Measurements from ENCODE around the gene HHIP. TPM values are rescaled to one million over a fixed set of nuclear protein-coding genes. Genes with fewer than 3 reads are reported as not detected.

Gene HHIP
- total RNA-seq, 1 experiment from 2014 or later: not detected

- no peak overlapping the region for H2AFZ ChIP-seq
- ChIA-PET CTCF (no interaction called here), POLR2A (ENCODE audit: unreplicated experiment) (no interaction called here)
- no peaks in the 10 kb centered on the region for H3K36me3 ChIP-seq (ENCODE audit: low read depth)
- TF ChIP-seq CTCF (conservative IDR thresholded peaks at IDR 0.05) (no peak), EZH2 (IDR thresholded peaks at IDR 0.05; ENCODE audit: low read depth) (no peak)
- intact Hi-C loops (cut with micrococcal nuclease; ENCODE audit: unreplicated experiment): no loop called here
- no peaks in the 10 kb centered on the region for H3K9me3 ChIP-seq (ENCODE audit: insufficient read depth, low read depth)
- no peaks in the 10 kb centered on the region for H4K20me1 ChIP-seq (ENCODE audit: insufficient read depth)
- H3K4me3 ChIP-seq: no peak overlapping the region
- BruUV-seq (replicated peaks): no TSS peak
- no peaks in the 10 kb centered on the region for H3K79me2 ChIP-seq (ENCODE audit: low read depth)
- DNase-seq: no peak
- H3K9me2 ChIP-seq (ENCODE audit: insufficient read depth): no peaks in the 10 kb centered on the region
- no peaks in the 10 kb centered on the region for H3K4me1 ChIP-seq (replicated peaks; ENCODE audit: insufficient read depth)
- no peaks in the 10 kb centered on the region for H3K27me3 ChIP-seq (ENCODE audit: insufficient read depth, low read depth)
- no peaks in the 10 kb centered on the region for H3F3A ChIP-seq (ENCODE audit: insufficient read depth, low read depth)
- H3K27ac ChIP-seq: no peak overlapping the region
- H3K4me2 ChIP-seq: no peak overlapping the region
These were observed 77.5 kb downstream of the HHIP start for GRCh38 chr4:144723471-144723870.

- no peak for DNase-seq
- no peaks in the 10 kb centered on the region for H3K9me3 ChIP-seq (ENCODE audit: insufficient read depth, low read depth)
- no peaks in the 10 kb centered on the region for H3K4me1 ChIP-seq (replicated peaks; ENCODE audit: insufficient read depth)
- no peaks in the 10 kb centered on the region for H3K36me3 ChIP-seq (ENCODE audit: low read depth)
- no peaks in the 10 kb centered on the region for H3K79me2 ChIP-seq (ENCODE audit: low read depth)
- ChIA-PET CTCF (no interaction called here), POLR2A (ENCODE audit: unreplicated experiment) (no interaction called here)
- H3K27me3 ChIP-seq (ENCODE audit: insufficient read depth, low read depth): no peaks in the 10 kb centered on the region
- no TSS peak for BruUV-seq (replicated peaks)
- H3F3A ChIP-seq (ENCODE audit: insufficient read depth, low read depth): no peaks in the 10 kb centered on the region
- no peak overlapping the region for H3K4me2 ChIP-seq
- TF ChIP-seq CTCF (conservative IDR thresholded peaks at IDR 0.05): no peak
- no peak for TF ChIP-seq EZH2 (IDR thresholded peaks at IDR 0.05; ENCODE audit: low read depth)
- H3K9me2 ChIP-seq (ENCODE audit: insufficient read depth): no peaks in the 10 kb centered on the region
- H2AFZ ChIP-seq: no peak overlapping the region
- no peak overlapping the region for H3K27ac ChIP-seq
- H3K4me3 ChIP-seq: no peak overlapping the region
- intact Hi-C loops (cut with micrococcal nuclease; ENCODE audit: unreplicated experiment): no loop called here
- H4K20me1 ChIP-seq (ENCODE audit: insufficient read depth): no peaks in the 10 kb centered on the region
These were observed 83.2 kb downstream of the HHIP start for GRCh38 chr4:144729175-144729574.

DNA sequence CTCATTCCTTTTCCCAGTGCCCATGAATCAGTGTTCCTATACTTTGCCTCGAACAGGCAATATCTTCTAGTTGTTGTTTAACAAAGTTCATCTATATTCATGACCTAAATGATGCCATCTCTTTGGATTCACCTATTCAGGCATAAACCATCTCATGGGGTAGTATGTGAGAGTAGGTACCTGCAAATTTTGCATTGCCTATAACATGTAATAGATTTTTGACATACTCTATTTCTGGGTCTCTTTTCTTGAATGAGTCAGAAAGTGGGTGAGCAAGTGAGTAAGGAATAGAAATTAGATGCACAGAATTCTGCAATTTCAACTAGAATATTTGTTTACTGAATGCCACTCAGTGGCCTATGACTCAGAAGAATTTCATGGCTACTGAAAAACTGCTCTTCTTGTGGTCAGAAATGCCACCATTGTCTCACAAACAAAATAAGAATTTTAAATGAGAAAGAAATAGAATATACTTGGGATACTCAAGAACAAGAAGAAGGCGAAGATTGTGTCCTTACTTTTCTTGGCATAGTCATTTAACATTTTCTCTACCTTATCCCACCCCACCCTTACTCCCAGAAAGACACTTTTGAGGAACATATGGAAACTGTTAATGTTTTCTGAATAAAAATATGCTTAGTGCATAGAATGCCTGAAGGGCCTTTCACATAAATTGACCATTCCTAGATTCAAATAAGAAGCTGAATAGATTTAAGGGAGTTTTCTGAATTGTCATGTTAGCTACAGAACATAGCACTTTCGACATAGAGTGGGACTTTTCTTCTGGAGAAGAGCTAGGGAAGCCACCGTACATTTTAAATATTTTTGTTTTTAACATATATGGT lies 86.8 kb downstream of the HHIP start:
- Histone ChIP-seq H3K4me3 (no peak overlapping the region), H3K27me3 (ENCODE audit: insufficient read depth, low read depth) (no peaks in the 10 kb centered on the region), H4K20me1 (ENCODE audit: insufficient read depth) (no peaks in the 10 kb centered on the region), H3K9me3 (ENCODE audit: insufficient read depth, low read depth) (no peaks in the 10 kb centered on the region), H2AFZ (no peak overlapping the region), H3K4me1 (replicated peaks; ENCODE audit: insufficient read depth) (no peaks in the 10 kb centered on the region), H3K27ac (no peak overlapping the region), H3F3A (ENCODE audit: insufficient read depth, low read depth) (no peaks in the 10 kb centered on the region), H3K4me2 (no peak overlapping the region), H3K36me3 (ENCODE audit: low read depth) (no peaks in the 10 kb centered on the region), H3K79me2 (ENCODE audit: low read depth) (no peaks in the 10 kb centered on the region), H3K9me2 (ENCODE audit: insufficient read depth) (no peaks in the 10 kb centered on the region)
- ChIA-PET POLR2A (ENCODE audit: unreplicated experiment) (no interaction called here), CTCF (no interaction called here)
- no TSS peak for BruUV-seq (replicated peaks)
- TF ChIP-seq CTCF (conservative IDR thresholded peaks at IDR 0.05) (no peak), EZH2 (IDR thresholded peaks at IDR 0.05; ENCODE audit: low read depth) (no peak)
- DNase-seq: no peak
- intact Hi-C loops (cut with micrococcal nuclease; ENCODE audit: unreplicated experiment): loop anchor here (5.0 kb wide), 1 partner anchor 151 kb away; no protein-coding TSS in a partner anchor
